ENCODE data around the gene ANO10.

The ANO10 gene

DNA sequence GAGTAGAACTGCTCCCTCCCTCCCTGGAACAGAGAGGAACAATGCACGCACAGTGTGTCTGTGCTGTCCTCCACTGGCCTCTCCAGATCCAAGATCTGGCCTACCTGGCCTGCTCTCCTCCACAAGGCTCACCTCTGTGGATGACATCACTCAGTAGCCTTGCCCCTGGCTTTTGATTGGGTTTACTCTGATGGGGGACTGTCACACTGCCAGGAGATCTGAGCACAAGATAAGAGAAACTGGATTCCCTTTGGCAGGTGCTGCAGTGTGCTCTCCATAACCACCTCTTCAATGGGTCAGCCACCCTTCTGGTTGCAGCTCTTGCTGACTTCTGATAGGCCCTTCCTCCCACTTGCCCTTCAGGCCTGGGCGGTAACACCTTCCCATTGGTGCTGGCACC is 22.6 kb upstream of the ANO10 start:
- H3K27ac ChIP-seq (ENCODE audit: low read depth, low read length), result no peak overlapping the region
- H3K27me3 ChIP-seq (ENCODE audit: control insufficient read depth in 1 of 2, insufficient read depth in 2 of 2, low read length in 2 of 2), result no peaks in the 10 kb centered on the region
- no peak overlapping the region for H3K4me3 ChIP-seq (ENCODE audit: low read depth in 1 of 2, low read length in 2 of 2)
- H3K36me3 ChIP-seq (ENCODE audit: insufficient read depth, low read length), result no peaks in the 10 kb centered on the region
- no peaks in the 10 kb centered on the region for H3K4me1 ChIP-seq (ENCODE audit: insufficient read depth, low read length)
- H3K9ac ChIP-seq (ENCODE audit: low read length), result no peak overlapping the region
- H3K9me3 ChIP-seq (ENCODE audit: low read length), result no peaks in the 10 kb centered on the region

DNA sequence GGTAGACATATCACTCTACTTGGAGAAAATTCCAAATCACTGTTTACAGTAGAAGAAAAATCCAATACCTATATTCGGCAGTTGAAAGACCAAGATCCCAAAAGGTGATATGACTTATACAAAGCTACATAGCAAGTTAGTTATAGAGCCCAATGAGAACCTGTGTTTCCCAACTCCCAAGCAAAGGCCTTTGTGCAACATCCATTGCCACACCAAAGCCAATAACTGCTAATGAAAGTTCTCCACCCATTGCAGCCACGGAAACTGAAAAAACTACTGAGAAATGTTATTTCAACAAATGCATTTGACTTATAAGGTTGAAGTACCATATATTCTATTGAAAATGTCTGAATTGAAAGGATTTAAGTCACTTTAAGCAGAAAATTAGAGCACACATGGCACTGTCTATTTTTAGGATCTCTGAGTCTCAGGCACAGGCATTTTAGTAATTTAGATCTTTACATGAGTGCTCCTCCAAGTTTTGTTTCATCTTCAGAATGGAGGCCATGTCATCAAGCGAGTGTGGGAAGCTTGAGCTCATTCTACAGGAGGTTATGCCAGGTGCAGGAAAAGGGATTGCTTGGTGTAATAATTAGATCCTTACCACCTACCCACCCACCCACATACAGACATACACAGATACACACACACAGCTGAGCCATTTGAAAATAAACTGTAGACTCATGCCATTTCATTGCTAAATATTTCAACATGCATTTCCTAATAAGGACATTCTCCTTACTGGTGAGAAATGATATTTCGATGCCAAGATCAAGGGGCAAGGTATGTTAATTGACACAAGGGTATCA is 19.7 kb upstream of the ANO10 start:
- Histone ChIP-seq H3K4me3 (ENCODE audit: low read depth in 1 of 2, low read length in 2 of 2) (no peak overlapping the region), H3K27ac (ENCODE audit: low read depth, low read length) (no peak overlapping the region), H3K9ac (ENCODE audit: low read length) (no peak overlapping the region)

DNA sequence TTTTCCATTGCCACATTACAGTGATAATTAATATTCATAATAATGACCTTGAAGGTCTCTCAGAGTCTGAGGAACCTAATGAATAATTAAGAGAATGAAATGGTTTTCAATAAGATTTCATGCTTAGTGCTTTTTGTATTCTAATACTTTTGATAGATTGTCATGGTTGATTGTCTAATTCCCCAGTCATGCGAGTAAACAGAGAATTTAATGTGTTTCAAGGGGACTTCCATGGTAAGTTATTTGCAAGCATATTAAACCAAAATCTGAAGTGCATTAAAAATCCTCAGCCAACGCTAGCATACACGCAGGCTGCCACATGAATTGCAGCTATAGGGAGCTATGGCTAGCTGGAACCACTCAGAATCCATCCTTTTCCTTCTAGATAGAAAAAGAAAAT is 18.9 kb upstream of the ANO10 start:
- no peak overlapping the region for H3K27ac ChIP-seq (ENCODE audit: low read depth, low read length)
- H3K4me1 ChIP-seq (ENCODE audit: insufficient read depth, low read length), result no peaks in the 10 kb centered on the region
- H3K4me3 ChIP-seq (ENCODE audit: low read depth in 1 of 2, low read length in 2 of 2), result no peak overlapping the region
- H3K27me3 ChIP-seq (ENCODE audit: control insufficient read depth in 1 of 2, insufficient read depth in 2 of 2, low read length in 2 of 2), result no peaks in the 10 kb centered on the region
- no peak overlapping the region for H3K9ac ChIP-seq (ENCODE audit: low read length)
- H3K9me3 ChIP-seq (ENCODE audit: low read length), result no peaks in the 10 kb centered on the region
- no peaks in the 10 kb centered on the region for H3K36me3 ChIP-seq (ENCODE audit: insufficient read depth, low read length)

More for the DNA sequence above, 19.7 kb upstream of the ANO10 start:
- Histone ChIP-seq H3K36me3 (ENCODE audit: insufficient read depth, low read length) (no peaks in the 10 kb centered on the region), H3K27me3 (ENCODE audit: control insufficient read depth in 1 of 2, insufficient read depth in 2 of 2, low read length in 2 of 2) (no peaks in the 10 kb centered on the region), H3K9me3 (ENCODE audit: low read length) (no peaks in the 10 kb centered on the region), H3K4me1 (ENCODE audit: insufficient read depth, low read length) (no peaks in the 10 kb centered on the region)

DNA sequence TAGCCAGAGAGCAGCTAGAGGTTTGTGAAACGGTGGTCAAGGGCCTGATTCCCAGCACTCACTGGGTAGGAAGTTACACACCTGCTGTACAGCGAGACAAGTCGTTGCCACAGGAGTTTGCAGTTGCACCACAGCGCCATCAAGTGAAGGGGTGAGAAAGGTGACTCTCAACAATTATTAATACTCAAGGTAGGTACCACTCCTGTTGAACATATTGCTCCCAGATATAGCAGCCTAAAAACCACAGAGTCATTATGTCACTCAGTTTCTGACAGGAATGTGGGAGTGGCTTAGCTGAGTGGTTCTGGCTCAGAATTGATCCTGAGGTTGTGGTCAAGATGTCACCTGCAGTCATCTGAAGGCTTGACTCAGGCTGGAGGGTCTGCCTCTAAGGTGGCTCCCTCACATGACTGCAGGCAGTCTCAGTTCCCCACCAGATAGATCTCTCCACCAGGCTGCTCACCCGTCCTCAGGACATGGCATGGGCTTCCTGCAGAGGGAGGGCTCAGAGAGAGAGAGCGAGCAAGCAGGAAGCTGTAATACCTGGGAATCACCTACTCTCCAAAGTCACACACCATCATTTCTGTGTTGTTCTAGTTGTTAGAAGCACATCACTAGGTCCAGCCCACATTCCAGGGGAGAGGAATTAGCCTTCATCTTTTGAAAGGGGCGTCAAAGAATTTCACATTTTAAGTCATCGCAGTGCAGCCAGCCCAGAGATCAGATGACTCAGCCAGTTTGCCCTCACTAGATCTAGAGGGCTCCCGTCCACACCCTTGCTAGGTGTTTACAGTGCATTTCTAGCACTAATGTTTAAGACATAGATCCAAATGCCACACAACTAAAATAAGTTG is 17.0 kb upstream of the ANO10 start:
- H3K9ac ChIP-seq (ENCODE audit: low read length), result no peak overlapping the region
- H3K27ac ChIP-seq (ENCODE audit: low read depth, low read length), result no peak overlapping the region
- H3K9me3 ChIP-seq (ENCODE audit: low read length), result no peaks in the 10 kb centered on the region
- H3K27me3 ChIP-seq (ENCODE audit: control insufficient read depth in 1 of 2, insufficient read depth in 2 of 2, low read length in 2 of 2), result no peaks in the 10 kb centered on the region
- H3K36me3 ChIP-seq (ENCODE audit: insufficient read depth, low read length), result no peaks in the 10 kb centered on the region
- H3K4me3 ChIP-seq (ENCODE audit: low read depth in 1 of 2, low read length in 2 of 2), result no peak overlapping the region
- no peaks in the 10 kb centered on the region for H3K4me1 ChIP-seq (ENCODE audit: insufficient read depth, low read length)

DNA sequence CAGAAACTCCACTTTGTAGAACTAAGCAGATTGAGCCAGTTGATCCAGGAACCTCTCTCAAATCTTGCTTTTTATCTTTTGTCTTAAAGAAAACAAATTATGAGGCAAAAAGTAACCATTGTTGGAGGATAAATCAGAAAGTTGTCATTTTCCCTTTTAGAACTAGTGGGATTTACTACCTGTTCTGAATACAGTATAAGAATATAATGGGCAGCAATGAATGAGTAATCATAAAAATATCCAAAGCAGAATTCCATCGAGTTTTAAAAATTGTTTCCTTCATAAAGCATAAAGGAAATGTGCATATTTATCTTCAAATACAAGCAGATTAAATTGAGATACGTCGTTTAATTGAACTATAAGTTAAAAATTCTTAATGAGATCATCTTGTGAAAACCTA is 15.9 kb upstream of the ANO10 start:
- no peak overlapping the region for H3K9ac ChIP-seq (ENCODE audit: low read length)
- no peak overlapping the region for H3K27ac ChIP-seq (ENCODE audit: low read depth, low read length)
- no peaks in the 10 kb centered on the region for H3K36me3 ChIP-seq (ENCODE audit: insufficient read depth, low read length)
- no peaks in the 10 kb centered on the region for H3K9me3 ChIP-seq (ENCODE audit: low read length)
- H3K27me3 ChIP-seq (ENCODE audit: control insufficient read depth in 1 of 2, insufficient read depth in 2 of 2, low read length in 2 of 2), result no peaks in the 10 kb centered on the region
- H3K4me3 ChIP-seq (ENCODE audit: low read depth in 1 of 2, low read length in 2 of 2), result no peak overlapping the region
- no peaks in the 10 kb centered on the region for H3K4me1 ChIP-seq (ENCODE audit: insufficient read depth, low read length)

DNA sequence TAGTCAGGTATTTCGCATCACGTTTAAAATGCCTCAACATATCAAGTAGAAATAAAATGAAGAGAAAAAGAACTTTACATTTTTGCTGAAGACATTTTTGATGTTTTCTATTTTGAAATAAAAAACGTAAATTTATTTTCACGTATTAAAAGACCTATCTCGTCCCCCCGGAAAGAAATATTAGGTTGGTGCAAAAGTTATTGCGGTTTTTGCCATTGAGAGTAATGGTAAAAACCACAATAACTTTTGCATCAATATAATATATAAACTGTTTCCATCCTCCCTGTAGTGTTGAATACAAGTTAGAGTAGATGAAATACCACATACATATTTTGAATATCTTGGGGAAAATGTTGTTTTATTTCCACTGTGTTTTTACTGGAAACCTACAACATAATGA is 11.2 kb upstream of the ANO10 start:
- H3K27me3 ChIP-seq (ENCODE audit: control insufficient read depth in 1 of 2, insufficient read depth in 2 of 2, low read length in 2 of 2), result no peaks in the 10 kb centered on the region
- no peaks in the 10 kb centered on the region for H3K4me1 ChIP-seq (ENCODE audit: insufficient read depth, low read length)
- H3K9ac ChIP-seq (ENCODE audit: low read length), result no peak overlapping the region
- no peak overlapping the region for H3K4me3 ChIP-seq (ENCODE audit: low read depth in 1 of 2, low read length in 2 of 2)
- H3K36me3 ChIP-seq (ENCODE audit: insufficient read depth, low read length), result no peaks in the 10 kb centered on the region
- no peaks in the 10 kb centered on the region for H3K9me3 ChIP-seq (ENCODE audit: low read length)
- H3K27ac ChIP-seq (ENCODE audit: low read depth, low read length), result no peak overlapping the region

DNA sequence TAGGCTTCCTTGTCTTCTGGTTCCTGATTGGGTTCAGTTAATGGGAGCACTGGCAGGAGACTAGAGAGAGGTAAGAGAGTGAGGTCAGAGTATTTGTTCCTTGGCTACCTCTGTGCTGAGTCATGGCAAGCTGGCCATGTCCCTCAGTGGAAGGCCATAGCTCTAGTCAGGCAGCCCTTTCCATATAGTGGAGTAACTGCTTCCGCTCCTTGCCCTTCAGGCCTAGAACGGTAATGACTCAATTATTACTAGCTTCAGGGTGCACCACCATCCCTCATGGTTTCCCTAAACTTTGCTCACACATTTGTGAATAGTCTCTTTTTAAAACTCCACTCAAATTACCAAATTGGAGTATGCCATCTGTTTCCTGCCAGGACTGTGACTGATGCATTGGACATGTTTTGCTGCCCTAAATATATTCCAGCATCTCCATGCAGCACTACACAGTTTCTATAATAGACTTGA is 10.5 kb upstream of the ANO10 start:
- H3K27ac ChIP-seq (ENCODE audit: low read depth, low read length), result no peak overlapping the region
- H3K4me1 ChIP-seq (ENCODE audit: insufficient read depth, low read length), result no peaks in the 10 kb centered on the region
- no peak overlapping the region for H3K9ac ChIP-seq (ENCODE audit: low read length)
- no peak overlapping the region for H3K4me3 ChIP-seq (ENCODE audit: low read depth in 1 of 2, low read length in 2 of 2)
- no peaks in the 10 kb centered on the region for H3K27me3 ChIP-seq (ENCODE audit: control insufficient read depth in 1 of 2, insufficient read depth in 2 of 2, low read length in 2 of 2)
- H3K36me3 ChIP-seq (ENCODE audit: insufficient read depth, low read length), result no peaks in the 10 kb centered on the region
- no peaks in the 10 kb centered on the region for H3K9me3 ChIP-seq (ENCODE audit: low read length)

DNA sequence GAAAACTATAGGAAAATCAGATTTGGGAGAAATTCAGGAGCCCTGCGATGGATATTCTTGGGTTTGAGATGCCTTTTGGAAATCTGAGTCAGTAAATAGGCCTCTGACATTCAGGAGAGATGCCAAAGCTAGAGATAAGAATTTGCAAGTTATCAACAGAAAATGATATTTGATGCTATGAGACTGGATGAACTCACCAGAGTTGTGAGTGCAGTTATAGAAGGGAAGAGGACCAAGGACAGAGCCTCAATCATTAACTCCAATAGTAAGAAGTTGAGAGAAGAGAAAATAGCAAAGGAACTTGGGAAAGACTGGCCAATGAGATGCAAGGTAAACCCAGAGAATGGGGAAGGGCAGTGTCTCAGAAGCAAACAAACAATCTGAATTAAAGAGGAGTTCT is 7.9 kb upstream of the ANO10 start:
- no peaks in the 10 kb centered on the region for H3K9me3 ChIP-seq (ENCODE audit: low read length)
- H3K27ac ChIP-seq (ENCODE audit: low read depth, low read length), result no peak overlapping the region
- H3K9ac ChIP-seq (ENCODE audit: low read length), result no peak overlapping the region
- no peaks in the 10 kb centered on the region for H3K36me3 ChIP-seq (ENCODE audit: insufficient read depth, low read length)
- no peak overlapping the region for H3K4me3 ChIP-seq (ENCODE audit: low read depth in 1 of 2, low read length in 2 of 2)
- no peaks in the 10 kb centered on the region for H3K4me1 ChIP-seq (ENCODE audit: insufficient read depth, low read length)
- no peaks in the 10 kb centered on the region for H3K27me3 ChIP-seq (ENCODE audit: control insufficient read depth in 1 of 2, insufficient read depth in 2 of 2, low read length in 2 of 2)

DNA sequence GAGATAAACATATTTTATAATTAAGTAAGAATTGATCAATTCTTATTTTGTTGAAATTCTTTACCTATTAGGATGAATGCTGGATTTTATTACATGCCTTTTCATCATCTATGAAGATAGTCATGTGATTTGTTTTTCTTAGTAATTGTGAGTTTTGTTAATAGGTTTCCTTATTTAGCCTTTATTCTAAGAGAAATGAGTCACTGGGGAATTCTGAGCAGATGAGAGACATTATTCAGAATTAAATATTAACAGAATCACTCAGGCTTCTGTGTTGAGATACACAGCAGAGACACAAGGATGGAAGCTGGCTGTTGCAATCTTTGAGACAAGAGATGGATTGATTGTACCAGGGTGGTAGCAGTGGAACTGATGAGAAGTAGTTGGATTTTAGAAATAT is 7.4 kb upstream of the ANO10 start:
- H3K9ac ChIP-seq (ENCODE audit: low read length), result no peak overlapping the region
- no peaks in the 10 kb centered on the region for H3K27me3 ChIP-seq (ENCODE audit: control insufficient read depth in 1 of 2, insufficient read depth in 2 of 2, low read length in 2 of 2)
- H3K4me3 ChIP-seq (ENCODE audit: low read depth in 1 of 2, low read length in 2 of 2), result no peak overlapping the region
- H3K27ac ChIP-seq (ENCODE audit: low read depth, low read length), result no peak overlapping the region
- H3K4me1 ChIP-seq (ENCODE audit: insufficient read depth, low read length), result no peaks in the 10 kb centered on the region
- H3K36me3 ChIP-seq (ENCODE audit: insufficient read depth, low read length), result no peaks in the 10 kb centered on the region
- H3K9me3 ChIP-seq (ENCODE audit: low read length), result no peaks in the 10 kb centered on the region

DNA sequence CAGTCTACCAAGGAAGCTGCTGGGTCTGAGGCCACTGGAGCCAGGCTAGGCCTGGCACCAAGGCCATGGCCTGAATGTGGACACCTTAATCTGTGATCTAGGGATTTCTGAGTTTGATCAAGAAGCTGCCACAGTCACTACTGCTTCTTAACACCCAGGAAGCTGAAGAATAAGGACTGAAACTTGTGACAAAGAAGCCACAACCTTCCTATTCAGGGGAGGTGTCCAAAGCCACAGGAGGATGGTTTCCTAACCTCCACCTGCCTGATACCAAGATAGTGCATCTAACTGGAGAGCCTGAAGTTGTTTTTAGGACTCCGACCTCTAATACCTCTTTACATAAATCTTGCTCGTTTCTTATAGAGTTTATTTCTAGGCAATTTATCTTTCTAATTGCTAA is 5.5 kb upstream of the ANO10 start:
- Histone ChIP-seq H3K9me3 (ENCODE audit: low read length) (no peaks in the 10 kb centered on the region), H3K27ac (ENCODE audit: low read depth, low read length) (no peak overlapping the region), H3K27me3 (ENCODE audit: control insufficient read depth in 1 of 2, insufficient read depth in 2 of 2, low read length in 2 of 2) (no peaks in the 10 kb centered on the region), H3K36me3 (ENCODE audit: insufficient read depth, low read length) (no peaks in the 10 kb centered on the region), H3K9ac (ENCODE audit: low read length) (no peak overlapping the region), H3K4me1 (ENCODE audit: insufficient read depth, low read length) (no peaks in the 10 kb centered on the region), H3K4me3 (ENCODE audit: low read depth in 1 of 2, low read length in 2 of 2) (no peak overlapping the region)

DNA sequence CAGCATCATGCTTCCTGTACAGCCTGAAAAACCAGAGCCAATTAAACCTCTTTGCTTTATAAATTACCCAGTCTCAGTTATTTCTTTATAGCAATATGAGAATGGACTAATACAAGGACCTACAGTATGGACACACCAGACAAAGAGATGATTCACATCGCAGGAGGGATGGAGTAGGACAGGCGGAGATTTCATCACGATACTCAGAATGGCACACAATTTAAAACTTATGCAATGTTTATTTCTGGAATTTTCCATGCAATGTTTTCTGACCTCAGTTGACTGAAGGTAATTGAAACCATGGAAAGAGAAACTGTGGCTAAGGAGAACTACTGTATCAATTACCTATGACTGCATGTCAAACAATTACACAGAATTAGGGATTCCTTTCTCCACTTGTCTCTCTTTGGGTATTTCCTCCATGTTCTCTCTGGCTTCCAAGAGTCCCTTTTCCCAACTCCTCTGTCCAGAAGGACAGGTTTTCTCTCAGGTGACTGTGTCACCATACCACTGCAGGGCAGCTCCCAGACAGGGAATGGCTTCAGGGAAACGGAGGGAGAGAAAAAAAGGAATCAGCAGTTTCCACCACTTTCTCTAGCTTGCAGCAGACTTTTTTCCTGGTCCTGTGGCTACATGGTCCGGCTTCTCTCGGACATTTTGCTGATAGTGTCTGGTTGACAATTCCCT is 3.0 kb upstream of the ANO10 start:
- peaks cover 7% of the 10 kb centered on the region for H3K4me1 ChIP-seq (ENCODE audit: insufficient read depth, low read length)
- no peak overlapping the region for H3K27ac ChIP-seq (ENCODE audit: low read depth, low read length)
- no peaks in the 10 kb centered on the region for H3K27me3 ChIP-seq (ENCODE audit: control insufficient read depth in 1 of 2, insufficient read depth in 2 of 2, low read length in 2 of 2)
- no peak overlapping the region for H3K9ac ChIP-seq (ENCODE audit: low read length)
- no peaks in the 10 kb centered on the region for H3K36me3 ChIP-seq (ENCODE audit: insufficient read depth, low read length)
- no peak overlapping the region for H3K4me3 ChIP-seq (ENCODE audit: low read depth in 1 of 2, low read length in 2 of 2)
- H3K9me3 ChIP-seq (ENCODE audit: low read length), result no peaks in the 10 kb centered on the region
